Erythroblast (primary cell): Measurements from ENCODE around the gene STARD13.

ENCODE experiments used
- DNase-seq, 2 experiments: peaks; one replicate each; lab custom pipeline; 2025; lab: John Stamatoyannopoulos, UW
- GATA1 ChIP-seq: IDR thresholded peaks from 2 replicates; pipeline ENCODE4 v1.6.1; 2011; ENCODE audit warnings: low read depth, mild to moderate bottlenecking, control low read depth, low read length, moderate library complexity
- POLR2A ChIP-seq: IDR thresholded peaks from 2 replicates; pipeline ENCODE4 v1.6.1; 2011; ENCODE audit warnings: mild to moderate bottlenecking, low read length

STARD13 gene

DNA sequence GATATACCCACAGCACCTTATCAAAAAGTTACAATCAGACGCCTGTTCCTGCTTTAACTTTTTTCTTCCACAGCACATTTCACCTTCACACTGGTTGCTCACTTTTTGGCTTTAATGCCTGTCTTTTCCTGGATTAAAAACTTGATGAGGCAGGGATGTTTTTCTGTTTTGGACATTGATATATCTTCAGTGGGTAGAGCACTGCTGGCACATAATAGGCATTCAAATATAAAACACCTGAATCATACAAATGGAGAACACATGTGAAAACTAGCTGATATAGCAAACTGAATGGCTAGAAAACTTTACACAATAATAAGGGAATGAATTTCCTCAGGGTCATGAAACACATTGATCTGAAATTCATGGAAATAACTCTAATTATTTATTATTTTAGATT lies 65.6 kb downstream of the STARD13 start:
- TF ChIP-seq GATA1 = no peak
- no peak for TF ChIP-seq POLR2A
- no peak for DNase-seq

DNA sequence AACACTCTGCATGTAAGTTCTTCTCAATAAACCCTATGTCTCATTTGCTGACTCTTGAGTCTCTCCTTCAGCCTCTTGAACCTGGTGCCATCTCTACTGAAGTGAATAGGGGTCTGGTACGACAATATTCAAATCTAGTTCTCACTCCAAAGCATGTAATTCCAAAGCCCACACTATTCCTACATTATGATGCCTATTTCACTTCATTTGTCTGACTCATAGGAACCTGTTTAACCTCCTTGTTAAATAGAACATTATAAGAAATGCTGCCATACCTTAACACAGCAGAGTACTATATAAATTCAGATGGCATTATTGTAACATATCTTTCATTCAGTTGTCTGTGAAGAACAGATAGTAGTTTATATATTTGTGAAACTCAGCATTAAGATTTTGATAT lies 67.1 kb downstream of the STARD13 start:
- TF ChIP-seq GATA1 (no peak), POLR2A (no peak)
- DNase-seq = no peak

DNA sequence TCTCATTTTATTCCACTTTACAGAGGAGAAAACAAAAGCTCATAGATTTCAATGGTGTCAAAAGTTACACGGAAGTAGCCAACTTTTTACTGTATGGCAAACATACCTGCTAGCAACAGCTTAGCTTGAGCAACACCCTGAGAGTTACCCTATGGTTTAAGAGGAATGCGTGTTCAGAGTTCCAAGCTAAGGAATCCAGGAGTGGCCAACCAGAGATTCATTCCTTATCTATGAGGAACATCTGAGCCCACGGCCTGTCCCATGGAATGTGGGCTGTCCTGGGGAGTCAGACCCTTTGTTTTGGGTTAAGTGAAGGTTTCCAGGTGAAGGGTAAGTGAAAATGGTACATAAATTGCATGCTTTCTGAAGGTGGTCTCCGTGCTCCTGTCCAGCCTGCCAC lies 67.5 kb downstream of the STARD13 start:
- DNase-seq = no peak
- TF ChIP-seq GATA1 (no peak), POLR2A (no peak)

DNA sequence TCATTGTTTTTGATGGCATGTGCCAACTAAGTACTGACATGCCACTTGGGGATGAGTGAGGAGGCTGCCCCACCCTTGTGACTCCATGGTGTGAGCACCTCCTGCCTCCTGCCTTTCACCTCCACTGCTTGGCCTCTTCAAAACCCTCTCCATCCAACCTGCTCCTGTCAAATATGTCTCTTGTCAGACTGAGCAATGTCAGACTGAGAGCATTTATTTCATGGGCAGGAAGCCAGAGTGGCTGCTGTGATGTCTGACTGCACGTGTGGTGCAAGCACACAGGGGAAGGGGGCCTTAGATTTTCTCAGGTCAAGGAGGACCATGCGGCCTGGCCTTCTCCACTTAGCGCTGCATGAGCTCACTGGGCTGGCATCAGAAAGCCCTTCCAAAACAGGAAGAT lies 68.3 kb downstream of the STARD13 start:
- no peak for TF ChIP-seq GATA1
- no peak for TF ChIP-seq POLR2A
- no peak for DNase-seq

DNA sequence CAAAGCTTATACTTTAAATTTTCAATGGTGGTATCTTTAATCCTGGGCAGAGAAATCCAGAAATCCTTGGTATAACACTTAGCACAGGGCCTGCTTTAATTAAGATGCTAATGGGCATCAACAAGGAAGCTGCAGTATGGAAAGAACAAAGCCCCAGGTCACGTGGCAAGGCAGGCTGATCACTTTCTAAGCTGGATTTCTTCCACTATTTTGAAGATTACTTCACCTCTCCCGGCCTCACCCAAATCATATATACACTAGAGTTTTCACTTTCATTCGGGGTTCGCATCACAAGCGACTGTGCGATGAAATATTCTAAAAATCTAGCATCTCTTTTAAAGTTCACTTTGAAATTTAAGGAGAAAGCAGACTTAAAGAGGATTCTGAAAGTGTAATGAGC lies 71.8 kb downstream of the STARD13 start:
- TF ChIP-seq GATA1 (no peak), POLR2A (no peak)
- DNase-seq = peak in 1 of 2 experiments; percentile 39

DNA sequence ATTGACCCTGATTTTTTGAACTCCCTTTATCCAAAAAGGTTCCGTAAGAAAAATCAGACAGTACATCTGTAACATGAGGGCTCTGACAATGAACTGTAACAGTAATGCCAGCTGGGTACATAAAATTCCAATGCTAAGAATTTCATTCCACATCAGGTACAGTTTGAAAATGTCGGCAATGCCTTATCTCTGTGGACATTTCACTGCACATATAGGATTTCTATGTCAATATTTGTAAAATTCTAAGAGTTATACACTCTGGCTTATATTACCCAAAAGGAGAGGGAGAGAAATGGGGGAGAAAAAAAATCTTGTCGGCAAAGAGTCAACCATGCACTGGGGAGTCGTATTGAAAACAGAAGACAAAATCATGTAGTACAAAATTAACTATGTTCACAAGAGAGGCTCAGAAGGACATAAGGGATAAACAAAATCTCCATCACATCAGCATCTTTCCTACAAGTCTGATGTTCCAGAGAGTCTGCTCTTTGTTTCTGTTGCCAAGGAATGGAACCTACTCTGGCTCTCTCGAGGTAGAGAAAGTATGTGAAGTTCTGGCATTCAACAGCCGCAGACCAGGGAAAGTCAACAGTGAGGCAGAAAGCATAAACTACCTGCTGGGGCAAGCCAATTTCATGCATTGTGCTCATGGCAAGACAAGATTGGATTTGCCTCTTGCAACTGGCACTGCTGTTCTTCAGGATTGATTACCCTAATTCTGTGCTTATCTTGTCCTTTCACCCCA lies 72.4 kb downstream of the STARD13 start:
- TF ChIP-seq POLR2A (no peak), GATA1 (no peak)
- no peak for DNase-seq

DNA sequence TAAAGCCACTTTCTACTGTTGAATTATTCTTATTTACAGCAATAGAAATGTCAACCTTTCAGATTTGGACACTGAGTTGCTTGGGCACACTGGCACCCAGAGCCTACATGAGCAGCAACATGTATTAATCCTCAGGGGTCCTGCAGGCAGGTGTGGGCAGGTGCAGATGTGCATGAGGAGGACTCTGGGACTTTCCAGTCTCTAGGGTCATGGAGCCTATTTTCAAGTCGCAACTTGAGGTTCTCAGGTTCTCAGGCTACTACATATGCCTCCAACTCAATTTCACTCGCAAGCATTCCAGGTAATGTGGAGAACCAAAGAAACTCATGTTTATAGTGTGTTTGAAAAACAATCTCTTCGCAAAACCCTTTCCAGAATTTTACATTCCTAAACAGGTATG lies 73.2 kb downstream of the STARD13 start:
- TF ChIP-seq GATA1 (no peak), POLR2A (no peak)
- DNase-seq = no peak

DNA sequence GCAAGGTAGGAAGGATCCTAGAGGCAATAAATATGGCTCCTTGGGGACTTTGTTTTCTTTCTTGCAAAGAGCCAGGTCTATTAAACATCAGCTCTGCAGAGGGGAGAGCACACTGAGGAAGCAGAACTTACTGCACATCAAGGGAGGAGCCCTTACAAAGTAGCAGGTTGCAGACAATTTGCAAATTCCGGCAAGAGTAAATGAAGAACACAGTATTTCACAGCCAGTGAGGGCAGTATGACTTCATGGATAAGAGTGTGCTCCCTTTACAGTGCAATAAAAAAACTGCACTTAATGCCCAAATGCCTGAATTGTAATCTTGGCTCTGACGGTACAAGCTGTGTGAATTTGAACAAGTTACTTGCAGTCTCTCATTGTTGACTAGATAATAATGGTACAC lies 75.5 kb downstream of the STARD13 start:
- no peak for TF ChIP-seq GATA1
- TF ChIP-seq POLR2A = no peak
- DNase-seq = no peak

DNA sequence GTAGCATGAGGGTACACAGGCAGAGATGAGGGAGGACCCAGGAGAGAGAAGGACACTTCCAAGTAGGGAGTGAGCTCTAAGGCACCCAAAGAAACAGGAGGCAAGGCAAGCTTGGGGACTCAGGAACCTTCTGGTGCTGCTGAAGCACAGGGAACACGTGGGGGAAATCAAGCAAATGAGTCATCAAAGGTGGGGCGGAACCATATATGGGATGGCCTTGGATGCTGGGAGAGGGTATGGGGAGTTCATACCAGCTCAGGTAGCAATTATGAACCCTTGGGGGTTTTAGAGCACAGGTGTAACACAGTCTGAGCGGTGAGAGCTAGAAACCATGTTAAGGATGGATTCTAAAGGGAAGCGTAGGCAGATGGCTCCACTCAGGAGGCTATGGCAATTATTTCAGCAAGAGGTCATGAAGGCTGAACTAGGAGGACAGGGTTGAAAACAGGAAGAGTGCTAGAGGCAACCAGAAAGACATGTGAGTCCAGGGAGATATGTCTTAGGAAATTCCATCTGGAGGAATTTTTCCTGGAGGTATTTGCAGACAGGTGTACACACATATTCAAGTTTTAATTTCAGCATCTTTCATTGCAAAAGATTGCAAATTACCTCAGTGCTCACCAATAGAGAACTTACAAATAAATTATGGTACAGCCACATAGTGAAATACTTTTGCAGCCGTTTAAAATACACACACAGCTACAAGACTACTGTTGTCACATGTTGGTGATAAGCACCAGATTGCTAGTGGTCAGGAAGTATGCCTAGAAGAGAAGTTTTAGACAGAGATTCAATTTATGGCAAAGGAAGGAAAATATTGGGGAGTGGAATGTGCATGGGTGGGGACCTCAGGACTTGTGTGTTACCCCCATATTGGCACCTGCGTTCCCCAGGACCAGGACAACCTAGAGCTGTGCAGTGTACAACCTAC lies 77.0 kb downstream of the STARD13 start:
- no peak for DNase-seq
- TF ChIP-seq GATA1 (no peak), POLR2A (no peak)

DNA sequence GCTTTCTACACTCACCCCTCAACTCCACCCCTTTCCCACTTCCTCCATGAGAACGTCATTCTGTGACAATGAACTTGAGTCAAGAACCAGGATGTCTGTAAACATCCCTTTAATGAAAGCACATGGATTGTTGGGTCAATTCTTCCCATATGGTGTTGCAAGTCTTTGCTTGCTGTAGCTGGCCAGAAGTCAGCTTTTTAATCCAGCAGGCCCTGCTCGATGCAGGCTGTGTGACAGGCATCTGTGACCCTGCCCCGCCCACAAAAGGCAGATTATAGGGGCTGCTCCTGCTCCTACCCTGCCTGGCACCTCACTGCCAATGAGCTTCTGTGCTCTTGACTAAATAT lies 78.0 kb downstream of the STARD13 start:
- peak in 1 of 2 experiments; percentile 17 for DNase-seq
- no peak for TF ChIP-seq GATA1
- TF ChIP-seq POLR2A = no peak

DNA sequence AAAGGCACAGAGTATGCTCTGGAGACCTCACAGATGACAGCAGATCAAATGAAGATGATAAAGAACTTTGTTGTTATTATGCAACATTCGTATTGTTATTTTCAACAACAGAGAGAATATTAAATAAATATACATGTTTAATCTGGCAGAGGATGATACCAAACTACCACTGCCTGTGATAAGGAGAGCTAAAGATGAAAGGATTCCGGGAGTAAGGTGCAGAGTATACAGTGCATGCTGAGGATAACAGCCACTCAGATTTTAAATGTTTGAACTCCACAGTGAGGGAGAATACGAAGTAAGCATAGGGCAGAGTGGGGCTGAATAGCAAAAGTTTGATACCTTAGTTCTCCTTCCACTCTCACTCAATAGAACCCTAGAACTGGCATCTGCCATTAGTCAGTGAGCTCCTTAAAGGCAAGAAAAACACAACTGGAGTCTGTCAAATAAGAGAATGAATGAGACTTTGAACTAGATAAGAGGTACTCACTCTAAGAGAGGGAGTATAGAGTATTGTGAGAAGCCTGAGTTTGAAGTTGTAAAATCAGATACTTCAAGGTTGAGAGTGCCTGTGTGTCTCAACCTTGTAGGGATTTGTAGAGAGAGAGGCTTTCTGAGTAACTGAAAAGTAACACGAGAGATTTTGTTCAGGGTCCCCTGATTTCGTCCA lies 78.5 kb downstream of the STARD13 start:
- no peak for DNase-seq
- TF ChIP-seq GATA1 (no peak), POLR2A (no peak)

DNA sequence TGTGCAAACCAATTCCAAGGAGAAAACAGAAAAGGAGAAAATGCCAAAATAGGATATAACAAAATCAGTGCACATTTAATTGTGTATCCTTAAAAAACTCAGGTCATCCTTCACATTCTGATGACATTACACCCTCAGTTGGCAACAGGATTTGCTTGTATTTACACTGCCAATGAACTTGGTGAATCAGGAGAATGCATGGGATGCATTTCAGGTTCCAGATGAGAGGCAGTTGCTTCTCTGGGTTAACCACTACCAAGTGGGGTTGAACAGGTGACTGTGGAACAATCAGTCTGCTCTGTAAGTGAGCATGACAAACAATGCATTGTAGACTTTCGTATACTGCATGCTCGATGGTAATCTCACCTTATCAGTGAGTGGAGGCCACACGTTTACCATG lies 79.1 kb downstream of the STARD13 start:
- no peak for TF ChIP-seq GATA1
- no peak for TF ChIP-seq POLR2A
- no peak for DNase-seq

DNA sequence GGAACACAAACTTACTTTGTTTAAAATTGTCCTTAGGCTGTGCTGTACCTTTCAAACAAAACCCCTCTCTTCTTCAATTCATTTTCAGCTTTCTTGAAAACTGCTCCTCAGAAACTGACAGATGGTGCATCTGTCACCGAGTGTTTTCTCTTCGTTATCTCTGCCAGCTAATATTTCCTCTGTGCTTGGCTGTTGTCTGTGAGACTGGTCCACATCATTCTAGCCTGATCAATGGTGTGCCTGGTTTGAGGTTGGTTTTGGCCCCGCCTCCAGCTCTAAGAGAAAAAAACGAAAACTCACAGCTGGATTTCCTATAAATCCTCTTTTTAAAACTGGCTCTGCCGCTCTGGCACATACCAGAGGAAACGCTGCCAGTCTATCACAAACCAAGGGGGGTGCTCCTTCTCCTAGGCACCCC lies 79.7 kb downstream of the STARD13 start:
- no peak for TF ChIP-seq GATA1
- TF ChIP-seq POLR2A = no peak

DNA sequence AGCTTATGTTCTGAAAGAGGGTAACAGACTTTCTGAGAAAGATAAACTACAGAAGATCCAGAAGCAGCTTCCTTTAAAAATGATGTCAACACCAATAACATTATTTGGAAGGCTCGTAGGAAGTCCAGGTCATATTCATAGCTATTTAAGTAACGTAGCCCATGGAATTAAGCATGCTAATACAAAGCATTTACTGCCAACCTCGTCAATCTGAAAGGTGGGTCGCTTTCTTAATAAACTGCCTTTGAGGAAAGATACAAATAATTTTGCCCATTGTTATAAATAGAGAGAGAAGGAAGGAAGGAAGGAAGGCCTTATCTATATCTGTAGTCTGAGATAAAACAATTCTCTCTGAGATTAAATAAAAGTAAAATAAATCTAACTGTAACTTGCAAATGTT lies 80.3 kb downstream of the STARD13 start:
- DNase-seq = no peak
- no peak for TF ChIP-seq GATA1
- TF ChIP-seq POLR2A = no peak

More for the DNA sequence above, 79.7 kb downstream of the STARD13 start:
- DNase-seq = peak in 1 of 2 experiments; percentile 22
